Liver (tissue), 3 donors: Measurements from ENCODE around the gene SCPEP1.

ENCODE experiments used
- ATF3 ChIP-seq: IDR thresholded peaks from 2 replicates; pipeline ENCODE4 v1.6.1; 2016; ENCODE audit warnings: antibody characterized with exemption
- GABPA ChIP-seq, 2 donors: IDR thresholded peaks in 1 of 2; conservative IDR thresholded peaks in 1 of 2; 2 replicates each; pipeline ENCODE4 v1.6.1; 2016; ENCODE audit warnings: antibody characterized with exemption in 2 of 2, mild to moderate bottlenecking in 1 of 2, moderate library complexity in 1 of 2
- JUND ChIP-seq, 2 donors: IDR thresholded peaks; 2 replicates each; pipeline ENCODE4 v1.6.1; 2016; ENCODE audit warnings: antibody characterized with exemption in 2 of 2
- YY1 ChIP-seq: IDR thresholded peaks from 2 replicates; pipeline ENCODE4 v1.6.1; 2016; ENCODE audit warnings: antibody characterized with exemption, mild to moderate bottlenecking
- ZBTB33 ChIP-seq: IDR thresholded peaks from 2 replicates; pipeline ENCODE4 v1.6.1; 2016; ENCODE audit warnings: antibody characterized with exemption
- TF ChIP-seq, protein P1 (sequence below): fragments of 150-350 bp; IDR thresholded peaks from 2 replicates; pipeline ENCODE4 v1.5.1; 2017; ENCODE audit warnings: improper control_type of control experiment, low read depth, low read length; ENCODE audit not compliant: missing input control
- TF ChIP-seq, protein P2 (sequence below): IDR thresholded peaks from 2 replicates; pipeline ENCODE4 v1.6.1; 2016; ENCODE audit warnings: antibody characterized with exemption, mild to moderate bottlenecking
- donor health status: healthy.
- donor health status: healthy.

- TF ChIP-seq YY1 (no peak), GABPA (IDR thresholded peaks at IDR 0.05 in 1 of 2, conservative IDR thresholded peaks at IDR 0.05 in 1 of 2) (no peak), ATF3 (no peak), ZBTB33 (no peak), JUND (IDR thresholded peaks at IDR 0.05) (no peak)
- TF ChIP-seq, protein P1, sequence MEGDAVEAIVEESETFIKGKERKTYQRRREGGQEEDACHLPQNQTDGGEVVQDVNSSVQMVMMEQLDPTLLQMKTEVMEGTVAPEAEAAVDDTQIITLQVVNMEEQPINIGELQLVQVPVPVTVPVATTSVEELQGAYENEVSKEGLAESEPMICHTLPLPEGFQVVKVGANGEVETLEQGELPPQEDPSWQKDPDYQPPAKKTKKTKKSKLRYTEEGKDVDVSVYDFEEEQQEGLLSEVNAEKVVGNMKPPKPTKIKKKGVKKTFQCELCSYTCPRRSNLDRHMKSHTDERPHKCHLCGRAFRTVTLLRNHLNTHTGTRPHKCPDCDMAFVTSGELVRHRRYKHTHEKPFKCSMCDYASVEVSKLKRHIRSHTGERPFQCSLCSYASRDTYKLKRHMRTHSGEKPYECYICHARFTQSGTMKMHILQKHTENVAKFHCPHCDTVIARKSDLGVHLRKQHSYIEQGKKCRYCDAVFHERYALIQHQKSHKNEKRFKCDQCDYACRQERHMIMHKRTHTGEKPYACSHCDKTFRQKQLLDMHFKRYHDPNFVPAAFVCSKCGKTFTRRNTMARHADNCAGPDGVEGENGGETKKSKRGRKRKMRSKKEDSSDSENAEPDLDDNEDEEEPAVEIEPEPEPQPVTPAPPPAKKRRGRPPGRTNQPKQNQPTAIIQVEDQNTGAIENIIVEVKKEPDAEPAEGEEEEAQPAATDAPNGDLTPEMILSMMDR, result no peak
- TF ChIP-seq, protein P2, sequence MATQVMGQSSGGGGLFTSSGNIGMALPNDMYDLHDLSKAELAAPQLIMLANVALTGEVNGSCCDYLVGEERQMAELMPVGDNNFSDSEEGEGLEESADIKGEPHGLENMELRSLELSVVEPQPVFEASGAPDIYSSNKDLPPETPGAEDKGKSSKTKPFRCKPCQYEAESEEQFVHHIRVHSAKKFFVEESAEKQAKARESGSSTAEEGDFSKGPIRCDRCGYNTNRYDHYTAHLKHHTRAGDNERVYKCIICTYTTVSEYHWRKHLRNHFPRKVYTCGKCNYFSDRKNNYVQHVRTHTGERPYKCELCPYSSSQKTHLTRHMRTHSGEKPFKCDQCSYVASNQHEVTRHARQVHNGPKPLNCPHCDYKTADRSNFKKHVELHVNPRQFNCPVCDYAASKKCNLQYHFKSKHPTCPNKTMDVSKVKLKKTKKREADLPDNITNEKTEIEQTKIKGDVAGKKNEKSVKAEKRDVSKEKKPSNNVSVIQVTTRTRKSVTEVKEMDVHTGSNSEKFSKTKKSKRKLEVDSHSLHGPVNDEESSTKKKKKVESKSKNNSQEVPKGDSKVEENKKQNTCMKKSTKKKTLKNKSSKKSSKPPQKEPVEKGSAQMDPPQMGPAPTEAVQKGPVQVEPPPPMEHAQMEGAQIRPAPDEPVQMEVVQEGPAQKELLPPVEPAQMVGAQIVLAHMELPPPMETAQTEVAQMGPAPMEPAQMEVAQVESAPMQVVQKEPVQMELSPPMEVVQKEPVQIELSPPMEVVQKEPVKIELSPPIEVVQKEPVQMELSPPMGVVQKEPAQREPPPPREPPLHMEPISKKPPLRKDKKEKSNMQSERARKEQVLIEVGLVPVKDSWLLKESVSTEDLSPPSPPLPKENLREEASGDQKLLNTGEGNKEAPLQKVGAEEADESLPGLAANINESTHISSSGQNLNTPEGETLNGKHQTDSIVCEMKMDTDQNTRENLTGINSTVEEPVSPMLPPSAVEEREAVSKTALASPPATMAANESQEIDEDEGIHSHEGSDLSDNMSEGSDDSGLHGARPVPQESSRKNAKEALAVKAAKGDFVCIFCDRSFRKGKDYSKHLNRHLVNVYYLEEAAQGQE, result no peak
These were observed 7.0 kb upstream of the SCPEP1 start for GRCh38 chr17:56970974-56971373.
